ENCODE measurements around the gene SLC13A5. TPM values are rescaled to one million over a fixed set of nuclear protein-coding genes. Genes with fewer than 3 reads are reported as not detected.

The SLC13A5 gene
- total RNA-seq, 4 donors from 2014 or later: 0.61 to 2.8 TPM; not detected in 2

DNA sequence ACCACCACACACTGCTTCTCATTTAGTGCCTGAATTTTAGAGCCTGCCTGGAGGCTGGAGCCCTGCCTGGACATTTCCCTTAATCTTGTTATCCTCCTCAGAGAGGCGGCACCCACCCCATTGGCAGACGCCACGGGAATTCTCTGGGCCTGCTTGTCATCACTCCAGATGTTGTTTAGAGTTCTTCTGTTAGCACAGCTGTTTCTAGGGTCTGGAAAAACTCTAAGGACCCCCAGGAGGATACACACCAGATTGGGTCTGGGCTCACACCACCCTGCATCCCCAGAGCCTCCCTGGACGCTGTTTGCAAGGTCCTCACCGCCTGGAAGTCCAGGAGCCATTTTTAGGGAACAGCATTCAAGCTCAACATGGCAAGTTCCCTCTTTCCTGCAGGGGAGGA, 42.1 kb upstream of the SLC13A5 start:
- peak overlapping the region; percentile 89 to 93 for H3K27ac ChIP-seq
- H3K4me3 ChIP-seq: peak overlapping the region; percentile 59 to 61
- peaks cover 0 to 14% of the 10 kb centered on the region in 2 donors for H3K4me1 ChIP-seq
- H3K9me3 ChIP-seq: no peaks in the 10 kb centered on the region
- H3K36me3 ChIP-seq: no peaks in the 10 kb centered on the region
- intact Hi-C loops (cut with DNase I; ENCODE audit: low total_unique reads): no loop called here
- no peak for TF ChIP-seq POLR2A (IDR thresholded peaks at IDR 0.05)
- TF ChIP-seq, protein P1, sequence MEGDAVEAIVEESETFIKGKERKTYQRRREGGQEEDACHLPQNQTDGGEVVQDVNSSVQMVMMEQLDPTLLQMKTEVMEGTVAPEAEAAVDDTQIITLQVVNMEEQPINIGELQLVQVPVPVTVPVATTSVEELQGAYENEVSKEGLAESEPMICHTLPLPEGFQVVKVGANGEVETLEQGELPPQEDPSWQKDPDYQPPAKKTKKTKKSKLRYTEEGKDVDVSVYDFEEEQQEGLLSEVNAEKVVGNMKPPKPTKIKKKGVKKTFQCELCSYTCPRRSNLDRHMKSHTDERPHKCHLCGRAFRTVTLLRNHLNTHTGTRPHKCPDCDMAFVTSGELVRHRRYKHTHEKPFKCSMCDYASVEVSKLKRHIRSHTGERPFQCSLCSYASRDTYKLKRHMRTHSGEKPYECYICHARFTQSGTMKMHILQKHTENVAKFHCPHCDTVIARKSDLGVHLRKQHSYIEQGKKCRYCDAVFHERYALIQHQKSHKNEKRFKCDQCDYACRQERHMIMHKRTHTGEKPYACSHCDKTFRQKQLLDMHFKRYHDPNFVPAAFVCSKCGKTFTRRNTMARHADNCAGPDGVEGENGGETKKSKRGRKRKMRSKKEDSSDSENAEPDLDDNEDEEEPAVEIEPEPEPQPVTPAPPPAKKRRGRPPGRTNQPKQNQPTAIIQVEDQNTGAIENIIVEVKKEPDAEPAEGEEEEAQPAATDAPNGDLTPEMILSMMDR (IDR thresholded peaks at IDR 0.05): no peak
- no peaks in the 10 kb centered on the region for H3K27me3 ChIP-seq
- peak; percentile 61 to 70 for DNase-seq

DNA sequence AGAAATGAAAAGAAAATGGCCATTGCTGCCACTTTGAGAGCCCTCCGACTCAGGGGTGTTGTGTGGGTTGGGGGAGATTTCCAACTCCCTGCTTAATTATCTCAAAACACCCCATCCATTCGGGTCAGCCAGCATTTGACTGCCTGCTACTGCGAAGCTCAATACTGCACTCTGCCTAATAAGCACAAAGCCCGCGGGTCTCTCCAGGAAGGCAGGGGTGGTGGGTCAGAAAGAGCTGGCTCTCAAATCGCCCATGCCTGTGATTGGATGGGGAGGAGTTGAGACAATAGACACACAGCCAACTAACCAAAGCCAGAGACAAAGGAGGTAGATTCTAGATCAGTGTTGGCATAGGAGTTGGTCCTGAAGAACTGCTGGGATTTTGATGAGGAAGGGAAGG, 40.4 kb upstream of the SLC13A5 start:
- no peak for TF ChIP-seq POLR2A (IDR thresholded peaks at IDR 0.05)
- TF ChIP-seq, protein P1 (IDR thresholded peaks at IDR 0.05): no peak
- H3K9me3 ChIP-seq: no peaks in the 10 kb centered on the region
- no peaks in the 10 kb centered on the region for H3K27me3 ChIP-seq
- no peak for DNase-seq
- intact Hi-C loops (cut with DNase I; ENCODE audit: low total_unique reads): no loop called here
- no peak overlapping the region for H3K4me3 ChIP-seq
- no peaks in the 10 kb centered on the region for H3K36me3 ChIP-seq
- peaks cover 0 to 14% of the 10 kb centered on the region in 2 donors for H3K4me1 ChIP-seq
- peak overlapping the region; percentile 65 to 71 for H3K27ac ChIP-seq

DNA sequence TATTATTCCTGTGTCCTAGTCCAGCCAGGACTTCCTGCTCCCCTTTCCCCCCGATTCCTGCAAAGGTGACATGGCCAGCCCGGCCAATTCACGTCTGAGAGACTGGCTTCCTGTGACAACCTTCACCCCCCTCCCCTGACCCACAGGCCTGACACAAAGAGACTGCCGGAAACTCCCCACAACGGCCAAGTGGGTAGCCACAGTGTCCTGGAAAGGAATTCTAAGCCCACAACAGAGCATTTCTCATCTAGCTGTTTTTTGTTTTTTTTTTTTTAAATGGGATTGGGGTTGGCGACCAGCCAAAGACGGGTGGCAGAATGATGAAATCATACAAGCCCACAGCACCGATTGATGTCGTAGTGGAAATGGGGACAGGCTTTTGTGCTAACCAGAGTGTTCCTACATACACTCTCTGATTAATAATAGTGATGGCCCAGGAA, 39.9 kb upstream of the SLC13A5 start:
- H3K9me3 ChIP-seq: no peaks in the 10 kb centered on the region
- H3K4me3 ChIP-seq: no peak overlapping the region
- peak overlapping the region; percentile 65 to 71 for H3K27ac ChIP-seq
- peaks cover 0 to 14% of the 10 kb centered on the region in 2 donors for H3K4me1 ChIP-seq
- H3K27me3 ChIP-seq: no peaks in the 10 kb centered on the region
- TF ChIP-seq POLR2A (IDR thresholded peaks at IDR 0.05): no peak
- TF ChIP-seq, protein P1 (IDR thresholded peaks at IDR 0.05): no peak
- H3K36me3 ChIP-seq: no peaks in the 10 kb centered on the region
- DNase-seq: peak; percentile 39 to 70
- intact Hi-C loops (cut with DNase I; ENCODE audit: low total_unique reads): no loop called here

DNA sequence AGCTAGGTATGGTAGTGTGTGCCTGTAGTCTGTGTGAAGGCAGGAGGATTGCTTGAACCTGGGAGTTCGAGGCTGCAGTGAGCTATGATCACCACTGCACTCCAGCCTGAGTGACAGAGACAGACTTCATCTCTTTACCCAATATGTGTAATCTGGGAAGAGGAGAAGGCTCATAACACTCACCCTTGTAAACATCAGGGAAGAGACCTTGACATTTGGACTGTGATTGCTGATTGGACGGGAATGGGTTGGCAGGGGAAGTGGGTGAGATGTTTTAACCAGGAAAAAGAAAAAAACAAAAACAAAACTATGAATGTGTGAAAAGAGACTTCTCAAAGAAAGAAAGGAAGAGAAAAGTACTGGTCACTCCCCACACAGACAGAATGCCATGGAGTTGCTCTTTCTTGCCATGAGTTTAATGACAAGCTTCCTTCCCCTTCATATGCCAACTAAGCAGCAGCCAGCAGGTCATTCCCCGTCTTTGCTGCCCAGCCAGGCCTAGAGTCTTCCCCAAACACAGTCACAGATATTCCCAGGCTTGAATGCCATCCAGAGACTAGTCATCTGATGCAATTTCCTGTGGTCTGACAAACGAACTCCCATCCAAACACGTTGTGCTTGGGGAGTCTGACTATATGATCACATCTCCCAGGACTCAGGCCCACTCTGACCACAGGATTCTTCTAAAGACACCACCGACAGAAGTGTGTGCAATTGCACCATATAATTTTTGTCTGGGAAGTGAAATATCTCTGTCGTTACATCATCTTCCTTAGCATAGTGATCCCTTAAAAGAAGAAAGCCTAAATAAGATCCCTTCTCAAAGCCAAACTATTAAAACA, 39.1 kb upstream of the SLC13A5 start:
- H3K9me3 ChIP-seq: no peaks in the 10 kb centered on the region
- DNase-seq: peak; percentile 47 to 73
- intact Hi-C loops (cut with DNase I; ENCODE audit: low total_unique reads): no loop called here
- H3K27ac ChIP-seq: peak overlapping the region; percentile 65 to 71
- H3K36me3 ChIP-seq: no peaks in the 10 kb centered on the region
- H3K4me3 ChIP-seq: no peak overlapping the region
- TF ChIP-seq, protein P1 (IDR thresholded peaks at IDR 0.05): no peak
- TF ChIP-seq POLR2A (IDR thresholded peaks at IDR 0.05): no peak
- peaks cover 0 to 9% of the 10 kb centered on the region in 2 donors for H3K4me1 ChIP-seq
- H3K27me3 ChIP-seq: no peaks in the 10 kb centered on the region

DNA sequence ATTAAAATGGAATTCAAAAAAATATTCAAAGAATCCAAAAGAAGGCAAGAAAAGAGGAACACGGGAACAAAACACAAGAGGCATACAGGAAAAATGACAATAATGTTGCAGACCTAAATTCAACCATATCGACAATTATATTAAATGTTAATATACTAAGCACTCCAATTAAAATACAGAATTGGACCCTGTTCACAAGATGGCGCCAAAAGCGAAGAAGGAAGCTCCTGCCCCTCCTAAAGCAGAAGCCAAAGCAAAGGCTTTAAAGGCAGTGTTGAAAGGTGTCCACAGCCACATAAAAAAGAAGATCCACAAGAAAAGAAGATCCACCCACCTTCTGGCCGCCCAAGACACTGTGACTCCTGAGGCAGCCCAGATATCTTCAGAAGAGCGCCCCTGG, 36.4 kb upstream of the SLC13A5 start:
- intact Hi-C loops (cut with DNase I; ENCODE audit: low total_unique reads): no loop called here
- Histone ChIP-seq H3K27me3 (no peaks in the 10 kb centered on the region), H3K4me3 (no peak overlapping the region), H3K36me3 (no peaks in the 10 kb centered on the region), H3K9me3 (no peaks in the 10 kb centered on the region), H3K4me1 (peaks cover 0 to 9% of the 10 kb centered on the region in 2 donors), H3K27ac (no peak overlapping the region)
- TF ChIP-seq, protein P1 (IDR thresholded peaks at IDR 0.05): no peak
- TF ChIP-seq POLR2A (IDR thresholded peaks at IDR 0.05): no peak
- DNase-seq: no peak
